ENCODE data around the gene ZNF106.

DNA sequence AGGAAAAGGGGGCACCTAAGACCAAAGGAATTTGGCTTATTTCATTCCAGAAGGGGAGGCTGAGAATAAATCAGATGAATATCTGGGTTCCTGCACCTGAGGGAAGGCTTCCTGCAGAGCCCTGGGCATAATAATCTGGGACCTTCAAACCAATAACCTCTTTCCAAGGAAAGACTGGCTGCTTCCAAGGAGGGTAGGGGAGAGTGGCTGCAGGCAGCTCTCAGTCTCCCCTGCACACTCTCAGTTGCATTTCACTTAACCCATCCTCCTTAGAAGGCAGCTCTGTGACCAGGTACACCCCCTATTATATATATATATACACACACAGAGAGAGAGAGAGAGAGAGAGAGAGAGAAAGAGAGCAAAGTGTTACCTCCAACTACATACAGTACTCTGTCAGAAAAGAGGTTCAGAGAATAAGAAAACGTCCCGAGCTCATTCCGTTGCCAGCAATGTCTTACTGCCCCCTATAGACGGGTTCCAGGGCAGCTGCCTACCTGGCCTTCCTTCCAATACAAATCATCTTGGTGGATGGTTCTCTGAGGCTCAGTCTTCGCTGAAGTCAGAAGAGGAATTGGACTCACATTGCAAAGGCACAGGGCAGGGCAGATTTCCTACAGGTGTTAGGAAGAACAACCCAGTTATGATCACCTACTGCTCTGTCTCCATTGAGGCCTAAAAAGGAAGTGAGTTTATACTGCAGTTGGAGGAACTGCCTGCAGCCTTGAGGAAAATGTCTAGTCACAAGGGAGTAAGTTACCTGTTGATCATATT, 105.5 kb downstream of the ZNF106 start:
- TF ChIP-seq ELF4 (IDR thresholded peaks at IDR 0.05) (no peak), ARNT (IDR thresholded peaks at IDR 0.05) (no peak), LEF1 (IDR thresholded peaks at IDR 0.05; ENCODE audit: borderline replicate concordance) (no peak), FOXA1 (IDR thresholded peaks at IDR 0.05) (no peak), BHLHE40 (IDR thresholded peaks at IDR 0.05; ENCODE audit: borderline replicate concordance) (no peak)

Data from HEK293T (cell line).